Measurements from ENCODE around the gene GARS1.

Gene GARS1

DNA sequence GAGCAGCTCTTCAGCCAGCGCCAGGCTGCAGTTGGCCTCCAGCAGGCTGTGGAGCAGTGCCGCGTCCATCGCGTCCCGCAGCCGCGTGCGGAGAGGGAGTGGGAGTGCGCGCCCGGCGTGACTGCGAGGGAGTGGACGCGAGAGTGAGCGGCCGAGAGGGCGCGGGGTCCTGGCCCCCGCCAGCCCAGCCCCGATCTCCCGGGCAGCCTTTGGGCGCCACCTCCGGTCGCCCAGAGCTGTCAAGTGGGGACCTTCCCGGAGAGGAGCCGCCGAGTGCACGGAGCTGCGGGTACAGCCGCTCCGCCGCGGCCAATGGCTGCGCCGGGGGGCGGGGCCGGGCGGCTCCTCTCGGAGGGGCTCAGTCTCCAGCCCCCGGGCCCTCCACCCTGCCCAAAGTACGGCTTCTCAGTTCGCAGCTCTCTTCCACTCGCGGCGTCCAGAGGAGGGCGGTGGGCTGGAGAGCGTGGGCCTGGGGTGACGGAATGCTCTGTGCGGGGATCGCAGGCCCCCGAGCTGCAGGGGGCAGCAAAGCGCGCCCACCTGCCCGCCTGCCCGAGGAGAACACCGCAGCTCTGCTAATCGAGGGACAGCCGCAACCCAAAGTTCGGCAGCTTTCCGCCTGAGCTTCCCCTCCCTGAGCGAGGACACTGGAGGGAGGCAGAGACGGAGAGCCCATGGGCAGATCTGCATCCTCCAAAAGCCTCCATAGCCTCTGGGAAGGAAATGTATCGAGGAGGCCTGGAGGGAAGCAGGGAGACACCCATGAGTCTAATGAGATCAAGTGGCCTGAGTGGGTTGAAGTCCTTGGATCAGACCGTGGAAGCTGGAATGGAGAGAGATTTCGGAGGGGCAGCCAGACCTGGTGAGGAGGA lies 87.8 kb downstream of the GARS1 start, which contains the start of gene CRHR2:
Gene CRHR2 (minus strand): TSS at position 245 of the 872 bp plus-strand sequence. CDS start 176 bp downstream, at position 69.
- no peak for DNase-seq (ENCODE audit: low spot score)

DNA sequence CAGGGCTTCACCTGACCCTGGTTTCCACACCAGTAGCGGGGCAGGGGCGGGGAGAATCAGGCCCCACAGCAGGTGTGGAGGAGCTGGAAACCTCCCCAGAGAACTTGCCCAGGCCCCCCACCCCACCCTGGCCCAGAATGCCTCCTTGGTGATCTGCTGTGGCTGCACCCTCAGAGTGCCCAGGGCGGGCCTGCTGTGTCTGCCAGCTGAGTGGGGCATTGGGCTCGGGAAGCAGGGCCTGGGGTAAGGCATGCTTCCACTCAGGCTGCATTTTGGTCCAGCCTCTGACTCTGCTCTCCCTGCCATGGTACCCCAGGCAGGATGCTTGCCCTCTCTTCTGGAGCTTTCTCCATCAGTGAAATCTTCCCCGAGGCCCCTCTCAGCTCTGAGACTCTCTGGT lies 88.6 kb downstream of the GARS1 start:
- DNase-seq (ENCODE audit: low spot score) = no peak
